Breast epithelium (tissue), 4 donors: ENCODE results near the gene ARL4D. TPM values are rescaled to one million over a fixed set of nuclear protein-coding genes. Genes with fewer than 3 reads are reported as not detected.
"Not testable (repeated sequence)": the region's sequence is repeated elsewhere in the genome, so short reads cannot be mapped to it uniquely, and the experiment has no call there.

Experiments
- DNase-seq, 2 donors: peaks; one replicate each; pipeline ENCODE4 v3.0.0-alpha.2; 2019; ENCODE audit warnings: low spot score in 2 of 2
- H3K27ac ChIP-seq, 2 donors: fragments of 200-600 bp; sonication (generic) in 1 of 2; one replicate each; pipeline ENCODE4 v1.5.1; 2016 to 2019; ENCODE audit warnings: mild to moderate bottlenecking in 1 of 2
- H3K27me3 ChIP-seq, 2 donors: fragments of 200-600 bp; sonication (generic) in 1 of 2; one replicate each; pipeline versions ENCODE4 v1.5.1 to v1.6.0; 2017 to 2019; ENCODE audit warnings: control low read depth in 1 of 2, mild to moderate bottlenecking in 1 of 2
- H3K36me3 ChIP-seq: fragments of 200-600 bp; one replicate; pipeline ENCODE4 v1.5.1; 2019
- H3K4me1 ChIP-seq, 2 donors: fragments of 200-600 bp; sonication (generic); one replicate each; pipeline ENCODE4 v1.5.1; 2016 to 2019; ENCODE audit warnings: control low read depth in 1 of 2
- H3K4me3 ChIP-seq, 3 donors: fragments of 200-600 bp; sonication (generic); 1 replicate in 2 of 3; 2 replicates in 1 of 3; pipeline ENCODE4 v1.5.1; 2016 to 2019; ENCODE audit warnings: mild to moderate bottlenecking in 3 of 3, moderate library complexity in 2 of 3
- H3K9me3 ChIP-seq, 2 donors: fragments of 200-600 bp; sonication (generic) in 1 of 2; one replicate each; pipeline ENCODE4 v1.5.1; 2016 to 2019; ENCODE audit warnings: control low read depth in 1 of 2
- POLR2A ChIP-seq: fragments of 450-650 bp; IDR thresholded peaks from one replicate; pipeline ENCODE4 v1.6.1; 2016; ENCODE audit warnings: antibody characterized with exemption, mild to moderate bottlenecking, moderate library complexity
- POLR2AphosphoS5 ChIP-seq, 3 donors: sonication (generic); formaldehyde crosslinking; IDR thresholded peaks; one replicate each; pipeline ENCODE4 v1.6.1; 2017; ENCODE audit warnings: antibody characterized with exemption in 3 of 3
- intact Hi-C: fragments of 100-400 bp; cut with DNase I; formaldehyde crosslinking; loops from one replicate; pipeline ENCODE4 v1.15.1; 2023; ENCODE audit warnings: low total_unique reads
- total RNA-seq, 3 donors: library from RNA; depleted of rRNA; stranded (reverse); fragments of >200 nt; gene quantifications; one replicate each; pipeline ENCODE4 v1.1.0, GENCODE V29; 2016
- TF ChIP-seq, protein P1 (sequence below), 3 donors: fragments of 450-650 bp; IDR thresholded peaks; one replicate each; pipeline ENCODE4 v1.5.1; 2016 to 2017; ENCODE audit warnings: antibody characterized with exemption in 3 of 3, mild to moderate bottlenecking in 3 of 3, moderate library complexity in 3 of 3

Gene ARL4D
- total RNA-seq, 3 donors from 2014 or later, result 6.1 to 15.4 (median 7.2) TPM

DNA sequence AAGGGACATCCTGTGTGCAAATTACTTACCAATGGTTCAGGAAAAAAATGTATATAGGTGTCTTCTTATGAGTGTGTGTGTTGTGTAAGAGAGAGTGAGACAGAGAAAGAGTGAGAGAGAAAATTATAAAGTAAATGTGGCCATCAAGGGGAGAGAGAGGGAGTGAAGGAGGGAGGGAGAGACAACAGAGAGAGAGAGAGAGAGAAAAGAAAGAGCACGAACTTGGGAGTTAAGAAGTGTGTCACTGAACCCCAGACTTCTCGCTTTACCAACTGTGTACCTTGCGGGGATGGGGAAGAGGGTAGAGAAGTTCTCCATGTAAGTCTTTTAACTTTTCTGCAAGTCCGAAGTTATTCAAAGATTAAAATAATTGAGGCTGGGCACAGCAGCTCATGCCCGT is 28.8 kb upstream of the ARL4D start:
- peaks cover 4 to 5% of the 10 kb centered on the region in 2 donors for H3K4me1 ChIP-seq
- no peaks in the 10 kb centered on the region for H3K27me3 ChIP-seq
- TF ChIP-seq, protein P1, sequence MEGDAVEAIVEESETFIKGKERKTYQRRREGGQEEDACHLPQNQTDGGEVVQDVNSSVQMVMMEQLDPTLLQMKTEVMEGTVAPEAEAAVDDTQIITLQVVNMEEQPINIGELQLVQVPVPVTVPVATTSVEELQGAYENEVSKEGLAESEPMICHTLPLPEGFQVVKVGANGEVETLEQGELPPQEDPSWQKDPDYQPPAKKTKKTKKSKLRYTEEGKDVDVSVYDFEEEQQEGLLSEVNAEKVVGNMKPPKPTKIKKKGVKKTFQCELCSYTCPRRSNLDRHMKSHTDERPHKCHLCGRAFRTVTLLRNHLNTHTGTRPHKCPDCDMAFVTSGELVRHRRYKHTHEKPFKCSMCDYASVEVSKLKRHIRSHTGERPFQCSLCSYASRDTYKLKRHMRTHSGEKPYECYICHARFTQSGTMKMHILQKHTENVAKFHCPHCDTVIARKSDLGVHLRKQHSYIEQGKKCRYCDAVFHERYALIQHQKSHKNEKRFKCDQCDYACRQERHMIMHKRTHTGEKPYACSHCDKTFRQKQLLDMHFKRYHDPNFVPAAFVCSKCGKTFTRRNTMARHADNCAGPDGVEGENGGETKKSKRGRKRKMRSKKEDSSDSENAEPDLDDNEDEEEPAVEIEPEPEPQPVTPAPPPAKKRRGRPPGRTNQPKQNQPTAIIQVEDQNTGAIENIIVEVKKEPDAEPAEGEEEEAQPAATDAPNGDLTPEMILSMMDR (IDR thresholded peaks at IDR 0.05), result no peak
- TF ChIP-seq POLR2A (no peak), POLR2AphosphoS5 (IDR thresholded peaks at IDR 0.05) (no peak)
- intact Hi-C loops, result no loop called here
- H3K36me3 ChIP-seq, result no peaks in the 10 kb centered on the region
- H3K4me3 ChIP-seq, result peak overlapping the region in 1 of 3 donors; percentile 85
- no peaks in the 10 kb centered on the region for H3K9me3 ChIP-seq
- peak overlapping the region; percentile 100 for H3K27ac ChIP-seq
- no peak for DNase-seq

DNA sequence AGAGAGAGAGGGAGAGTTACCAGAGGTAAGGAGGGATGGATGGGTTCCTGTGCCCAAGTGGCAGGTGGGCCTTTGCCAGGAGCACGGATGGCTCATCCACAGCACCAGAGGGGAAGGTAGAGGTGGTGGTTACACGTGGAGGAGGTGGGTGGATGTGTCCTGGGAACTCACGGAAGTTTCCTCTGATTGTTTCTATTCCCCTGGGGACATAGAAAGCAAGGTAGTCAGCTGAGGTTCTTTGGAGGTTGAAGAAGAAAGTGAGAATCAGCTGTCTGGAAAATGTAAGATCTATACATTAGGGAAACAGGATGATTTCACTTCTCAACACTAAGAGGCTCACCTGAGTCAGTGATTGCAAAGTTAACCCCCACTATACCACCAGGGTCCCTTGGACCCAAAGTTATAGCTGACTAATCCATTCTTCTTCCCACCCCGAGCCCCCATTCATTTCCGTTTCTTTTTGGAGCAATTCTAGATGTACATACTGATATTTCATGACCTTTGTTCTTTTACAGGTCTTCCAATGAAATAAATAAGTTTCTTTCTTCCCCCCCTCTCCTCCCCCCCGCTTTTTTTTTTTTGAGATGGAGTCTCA is 27.5 kb upstream of the ARL4D start:
- DNase-seq, result no peak
- TF ChIP-seq POLR2A (no peak), POLR2AphosphoS5 (IDR thresholded peaks at IDR 0.05) (no peak)
- TF ChIP-seq, protein P1 (IDR thresholded peaks at IDR 0.05), result no peak
- intact Hi-C loops, result no loop called here
- Histone ChIP-seq H3K4me3 (no peak overlapping the region), H3K27me3 (no peaks in the 10 kb centered on the region), H3K27ac (peak overlapping the region; percentile 5 to 20), H3K9me3 (no peaks in the 10 kb centered on the region), H3K36me3 (no peaks in the 10 kb centered on the region), H3K4me1 (peaks cover 4 to 5% of the 10 kb centered on the region in 2 donors)

DNA sequence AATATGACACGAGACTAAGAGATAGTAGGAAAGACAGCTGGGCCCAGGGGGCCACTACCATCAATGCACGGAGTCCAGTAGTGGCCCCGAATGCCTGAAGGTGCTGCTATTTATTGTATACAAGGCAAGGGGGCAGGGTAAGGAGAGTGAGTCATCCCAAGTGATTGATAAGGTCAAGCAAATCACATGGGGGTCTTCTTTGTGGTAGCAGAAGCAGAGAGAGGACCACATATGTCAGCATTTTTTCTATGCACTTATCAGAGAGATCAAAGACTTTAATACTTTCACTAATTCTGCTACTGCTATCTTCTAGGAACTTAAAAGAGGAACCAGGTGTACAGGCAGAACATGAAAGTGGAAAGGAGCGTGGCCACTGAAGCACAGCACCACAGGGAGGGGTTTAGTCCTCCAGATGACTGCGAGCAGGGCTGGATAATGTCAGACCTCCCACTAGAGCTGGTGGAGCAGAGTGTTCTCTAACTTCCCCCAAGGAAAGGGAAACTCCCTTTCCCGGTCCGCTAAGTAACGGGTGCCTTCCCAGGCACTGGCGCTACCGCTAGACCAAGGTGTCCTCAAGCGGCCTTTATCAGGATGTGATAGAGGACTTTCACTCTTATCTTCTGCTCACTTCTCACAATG is 26.4 kb upstream of the ARL4D start:
- H3K9me3 ChIP-seq, result no peaks in the 10 kb centered on the region
- H3K27ac ChIP-seq, result no peak overlapping the region
- intact Hi-C loops, result no loop called here
- TF ChIP-seq POLR2AphosphoS5 (IDR thresholded peaks at IDR 0.05) (no peak), POLR2A (no peak)
- TF ChIP-seq, protein P1 (IDR thresholded peaks at IDR 0.05), result no peak
- H3K4me3 ChIP-seq, result no peak overlapping the region
- H3K36me3 ChIP-seq, result no peaks in the 10 kb centered on the region
- DNase-seq, result no peak
- H3K27me3 ChIP-seq, result no peaks in the 10 kb centered on the region
- peaks cover 4 to 5% of the 10 kb centered on the region in 2 donors for H3K4me1 ChIP-seq

DNA sequence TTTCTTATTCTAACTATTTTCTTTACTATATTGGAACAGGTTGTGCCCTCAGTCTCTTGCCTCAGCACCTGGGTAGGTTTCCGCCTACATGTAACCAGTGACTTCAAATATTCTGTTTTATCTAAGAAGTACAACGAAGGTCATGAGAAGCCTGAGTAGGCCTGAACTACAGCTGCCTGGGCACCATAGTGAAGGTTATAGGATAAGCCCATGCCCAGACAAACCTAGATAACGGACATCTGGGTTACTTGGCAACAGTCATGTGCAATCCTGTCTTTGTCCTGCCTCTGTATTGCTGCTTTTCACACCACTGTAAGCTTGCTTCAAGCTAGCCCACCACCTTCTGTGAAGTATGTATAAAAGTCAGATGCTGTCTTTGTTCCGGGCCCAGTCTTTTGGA is 25.4 kb upstream of the ARL4D start:
- H3K27me3 ChIP-seq, result no peaks in the 10 kb centered on the region
- H3K4me1 ChIP-seq, result peaks cover 4 to 5% of the 10 kb centered on the region in 2 donors
- DNase-seq, result no peak
- TF ChIP-seq, protein P1 (IDR thresholded peaks at IDR 0.05), result no peak
- H3K27ac ChIP-seq, result no peak overlapping the region
- intact Hi-C loops, result no loop called here
- no peak overlapping the region for H3K4me3 ChIP-seq
- H3K9me3 ChIP-seq, result no peaks in the 10 kb centered on the region
- H3K36me3 ChIP-seq, result no peaks in the 10 kb centered on the region

DNA sequence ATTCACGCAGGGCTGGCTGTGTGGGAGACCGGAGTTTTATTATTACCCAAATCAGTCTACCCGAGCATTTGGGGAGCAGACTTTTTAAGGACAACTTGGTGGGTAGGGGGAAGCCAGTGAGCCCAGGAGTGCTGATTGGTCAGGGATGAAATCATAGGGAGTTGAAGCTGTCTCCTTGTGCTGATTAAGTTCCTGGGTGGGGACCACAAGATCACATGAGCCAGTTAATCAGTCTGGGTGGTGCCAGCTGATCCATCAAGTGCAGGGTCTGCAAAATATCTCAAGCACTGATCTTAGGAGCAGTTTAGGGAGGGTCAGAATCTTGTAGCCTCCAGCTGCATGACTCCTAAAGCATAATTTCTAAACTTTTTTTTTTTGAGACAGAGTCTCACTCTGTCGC is 22.9 kb upstream of the ARL4D start:
- H3K4me1 ChIP-seq, intact Hi-C loops, H3K36me3 ChIP-seq, DNase-seq, H3K27me3 ChIP-seq, H3K9me3 ChIP-seq, H3K4me3 ChIP-seq, H3K27ac ChIP-seq: not testable (repeated sequence)
